GM20000 (cell line): ENCODE results near the gene CCDC38.
"Not testable (repeated sequence)": the region's sequence is repeated elsewhere in the genome, so short reads cannot be mapped to it uniquely, and the experiment has no call there.

Experiments
- DNase-seq: peaks from one replicate; pipeline ENCODE4 v3.0.0; 2012; ENCODE audit warnings: low spot score
- CTCF ChIP-seq: IDR thresholded peaks from 2 replicates; pipeline ENCODE4 v1.5.1; 2012; ENCODE audit warnings: mild to moderate bottlenecking, control low read depth; ENCODE audit errors: extremely low read depth, missing control alignments

Gene CCDC38

GRCh38 chr12:95972832-95973456 is 30.5 kb upstream of the CCDC38 start:
- no peak for TF ChIP-seq CTCF
- no peak for DNase-seq

DNA sequence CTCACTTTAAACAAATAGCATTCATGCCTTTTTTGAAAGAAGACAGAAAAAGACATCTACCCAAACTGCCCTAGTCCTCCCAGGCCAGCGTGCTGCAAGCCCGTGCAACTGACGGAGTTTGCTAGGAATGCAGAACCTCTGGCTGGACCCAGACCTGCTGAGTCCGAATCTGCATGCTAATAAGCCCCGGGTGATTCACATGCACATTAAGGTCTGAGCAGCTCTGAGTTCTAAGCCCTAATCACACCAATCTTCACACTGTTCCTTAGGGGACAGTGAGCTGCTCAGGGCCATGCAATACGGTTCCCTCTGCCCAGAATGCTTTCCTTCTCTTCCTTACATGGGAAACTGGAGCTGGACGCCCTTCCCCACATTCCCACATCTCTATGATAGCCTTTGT is 28.5 kb upstream of the CCDC38 start:
- no peak for DNase-seq
- no peak for TF ChIP-seq CTCF

GRCh38 chr12:95969116-95969515 is 26.7 kb upstream of the CCDC38 start:
- not testable (repeated sequence) for DNase-seq

DNA sequence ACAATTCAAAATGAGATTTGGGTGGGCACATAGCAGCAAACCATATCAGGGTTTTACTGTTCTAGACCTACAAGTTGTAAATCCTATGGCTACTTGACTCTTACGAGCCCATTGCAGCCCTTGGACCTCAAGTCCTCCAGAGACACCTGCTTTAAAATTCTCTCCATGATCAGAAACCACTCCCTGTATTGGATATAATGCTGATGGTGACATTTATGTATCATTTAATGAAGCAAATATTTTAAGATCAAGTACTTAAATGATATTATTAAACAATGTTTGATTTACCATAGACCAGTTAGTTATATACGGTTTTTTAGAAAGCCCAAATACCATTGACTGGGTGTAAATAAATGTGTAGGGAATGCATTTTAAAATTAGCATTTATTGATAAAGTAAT is 24.9 kb upstream of the CCDC38 start:
- DNase-seq, result no peak
- TF ChIP-seq CTCF, result no peak

DNA sequence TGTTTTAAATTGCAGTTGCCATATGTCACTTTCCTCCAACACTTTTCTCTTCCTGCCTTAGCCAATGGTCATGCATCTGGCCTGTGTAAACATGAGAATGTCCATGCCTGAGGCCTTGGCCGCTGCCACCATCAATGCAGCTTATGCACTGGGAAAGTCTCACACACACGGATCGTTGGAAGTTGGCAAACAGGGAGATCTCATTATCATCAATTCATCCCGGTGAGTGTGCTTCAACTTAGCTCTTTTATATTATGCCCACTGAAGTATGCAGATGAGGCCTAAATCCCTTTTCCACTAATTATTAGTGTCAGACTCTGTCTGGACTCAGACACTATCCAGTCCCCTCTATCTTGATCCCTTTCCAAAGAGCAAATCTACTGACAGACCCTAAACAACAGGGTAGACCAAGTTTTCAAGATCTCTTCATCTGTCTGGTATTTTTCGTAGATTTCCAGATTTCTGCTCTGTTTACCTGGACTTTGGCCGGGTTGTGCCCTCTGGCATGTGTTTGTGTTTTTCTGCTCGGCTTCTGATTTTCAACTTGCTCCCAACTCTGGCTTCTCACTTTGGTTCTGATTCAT is 24.0 kb upstream of the CCDC38 start:
- no peak for DNase-seq
- TF ChIP-seq CTCF, result no peak

- no peak for DNase-seq
- no peak for TF ChIP-seq CTCF
These were observed 20.7 kb upstream of the CCDC38 start for GRCh38 chr12:95963096-95963495.

DNA sequence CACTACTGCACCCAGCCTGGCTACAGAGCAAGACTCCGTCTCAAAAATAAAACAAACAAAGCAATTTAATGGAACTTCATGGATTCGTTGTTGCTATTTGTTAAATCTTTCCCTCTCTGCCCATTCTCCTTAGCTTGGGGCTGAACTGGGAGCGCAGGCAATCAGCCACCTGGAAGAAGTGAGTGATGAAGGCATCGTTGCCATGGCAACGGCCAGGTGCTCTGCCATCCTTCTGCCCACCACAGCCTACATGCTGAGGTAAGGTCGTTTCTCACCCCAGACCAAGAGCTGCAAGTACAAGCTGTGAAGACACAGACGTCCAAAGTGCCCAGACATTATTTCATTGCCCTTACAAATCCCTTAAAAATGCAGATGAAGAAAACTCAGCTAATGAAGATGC is 19.8 kb upstream of the CCDC38 start:
- TF ChIP-seq CTCF, result no peak
- DNase-seq, result no peak

- DNase-seq, result no peak
- no peak for TF ChIP-seq CTCF
These were observed 17.8 kb upstream of the CCDC38 start for GRCh38 chr12:95960241-95960640.
